Endothelial cell of umbilical vein (primary cell): ENCODE data around the gene INTS11. TPM values are rescaled to one million over a fixed set of nuclear protein-coding genes. Genes with fewer than 3 reads are reported as not detected.

Experiments used
- BruUV-seq: library from RNA; stranded (reverse); fragments of 400-500 nt; replicated peaks from 2 replicates; lab custom pipeline; 2021; lab: Mats Ljungman, UMichigan
- CTCF ChIA-PET: fragments of 300-600, 350-600 bp; sonication (Branson Sonifier 250); formaldehyde crosslinking; loops from one replicate; lab custom pipeline; 2021; ENCODE audit warnings: antibody characterized with exemption, inconsistent platforms; lab: Charles Lee
- POLR2A ChIA-PET: fragments of 300-600, 350-600 bp; sonication (Branson Sonifier 250); formaldehyde crosslinking; loops from one replicate; lab custom pipeline; 2021; ENCODE audit warnings: antibody characterized with exemption, inconsistent platforms; lab: Charles Lee
- DNase-seq: peaks from one replicate; pipeline ENCODE4 v3.0.0-alpha.2; 2011; ENCODE audit warnings: low read depth, low spot score
- FAIRE-seq: peaks from 2 replicates; lab custom pipeline; 2011; peaks lifted over from hg19 to GRCh38; lab: Jason Lieb, UNC
- H2AFZ ChIP-seq: 2 replicates; pipeline ENCODE4 v1.6.0; 2012; ENCODE audit warnings: low read depth, low read length, control low read depth, inconsistent platforms
- H3K27ac ChIP-seq: 2 replicates; pipeline ENCODE4 v1.5.1; 2011; ENCODE audit warnings: low read depth, mild to moderate bottlenecking, control low read depth, low read length, moderate library complexity; ENCODE audit not compliant: insufficient read depth
- H3K27me3 ChIP-seq, 2 experiments: 2 replicates each; pipeline versions ENCODE4 v1.6.0 to v1.6.1; 2011; ENCODE audit warnings: low read length in 2 of 2, mixed read lengths in 1 of 2; ENCODE audit not compliant: control insufficient read depth in 2 of 2, insufficient read depth in 2 of 2
- H3K36me3 ChIP-seq, 2 experiments: 2 replicates in 1 of 2; 3 replicates in 1 of 2; pipeline ENCODE4 v1.5.1; 2011; ENCODE audit warnings: low read length in 2 of 2, mild to moderate bottlenecking in 1 of 2, moderate library complexity in 1 of 2; ENCODE audit not compliant: control insufficient read depth in 2 of 2, insufficient read depth in 2 of 2; ENCODE audit errors: extremely low read depth in 1 of 2
- H3K4me1 ChIP-seq: 3 replicates; pipeline ENCODE4 v1.5.1; 2011; ENCODE audit warnings: mild to moderate bottlenecking, low read length; ENCODE audit not compliant: control insufficient read depth, insufficient read depth; ENCODE audit errors: extremely low read depth
- H3K4me2 ChIP-seq: 2 replicates; pipeline ENCODE4 v1.6.1; 2011; ENCODE audit warnings: low read length, control low read depth, mixed read lengths; ENCODE audit not compliant: insufficient read depth
- H3K4me3 ChIP-seq, 3 experiments: fragments of 200-600 bp in 1 of 3; sonication (generic), shearing (Covaris generic) in 1 of 3; replicated peaks in 1 of 3; 2 replicates each; pipeline ENCODE4 v1.5.1; 2011 to 2016; ENCODE audit warnings: control low read depth in 3 of 3, low read length in 3 of 3, mild to moderate bottlenecking in 2 of 3, inconsistent platforms in 1 of 3, low read depth in 1 of 3, moderate library complexity in 1 of 3; ENCODE audit not compliant: insufficient read depth in 1 of 3
- H3K79me2 ChIP-seq: 2 replicates; pipeline ENCODE4 v1.6.0; 2012; ENCODE audit warnings: low read length, inconsistent platforms; ENCODE audit not compliant: control insufficient read depth, insufficient read depth
- H3K9ac ChIP-seq: replicated peaks from 2 replicates; pipeline ENCODE3; 2011; ENCODE audit warnings: low read length, control low read depth; ENCODE audit not compliant: insufficient read depth; ENCODE audit errors: extremely low read depth
- H3K9me1 ChIP-seq: replicated peaks from 3 replicates; pipeline ENCODE4 v1.6.0; 2011; ENCODE audit warnings: mild to moderate bottlenecking, low read length; ENCODE audit not compliant: control insufficient read depth, insufficient read depth; ENCODE audit errors: extremely low read depth
- H3K9me3 ChIP-seq: replicated peaks from 2 replicates; pipeline ENCODE4 v1.5.1; 2012; ENCODE audit warnings: low read length, inconsistent platforms; ENCODE audit not compliant: control insufficient read depth, insufficient read depth
- H4K20me1 ChIP-seq: replicated peaks from 2 replicates; pipeline ENCODE3; 2011; ENCODE audit warnings: mild to moderate bottlenecking, low read length; ENCODE audit not compliant: control insufficient read depth, insufficient read depth; ENCODE audit errors: extremely low read depth
- CTCF ChIP-seq, 2 donors: IDR thresholded peaks; 1 replicate in 1 of 2; 2 replicates in 1 of 2; pipeline ENCODE4 v1.5.1; 2011; ENCODE audit warnings: low read length in 2 of 2, mild to moderate bottlenecking in 2 of 2, moderate library complexity in 2 of 2, control low read depth in 1 of 2, inconsistent platforms in 1 of 2, low read depth in 1 of 2; ENCODE audit not compliant: insufficient read depth in 1 of 2; ENCODE audit errors: extremely low read depth in 1 of 2
- EZH2 ChIP-seq: IDR thresholded peaks from 2 replicates; pipeline ENCODE4 v1.6.1; 2012; ENCODE audit warnings: borderline replicate concordance, low read depth, mild to moderate bottlenecking, moderate library complexity, low read length, inconsistent platforms; ENCODE audit not compliant: severe bottlenecking
- FOS ChIP-seq: IDR thresholded peaks from 2 replicates; pipeline ENCODE4 v1.6.1; 2011; ENCODE audit warnings: mild to moderate bottlenecking, low read length, moderate library complexity, borderline replicate concordance; ENCODE audit not compliant: insufficient read depth
- GATA2 ChIP-seq: IDR thresholded peaks from 2 replicates; pipeline ENCODE4 v1.7.0; 2011; ENCODE audit warnings: low read depth, mild to moderate bottlenecking, moderate library complexity, mixed read lengths, low read length; ENCODE audit not compliant: insufficient read length, insufficient read depth
- JUN ChIP-seq: IDR thresholded peaks from 2 replicates; pipeline ENCODE4 v1.6.1; 2011; ENCODE audit warnings: borderline replicate concordance, low read depth; ENCODE audit not compliant: insufficient read length, insufficient read depth
- MYC ChIP-seq: IDR thresholded peaks from one replicate; pipeline ENCODE4 v1.6.1; 2011; ENCODE audit warnings: mild to moderate bottlenecking, low read depth, low read length
- POLR2A ChIP-seq: IDR thresholded peaks from 2 replicates; pipeline ENCODE4 v1.6.1; 2012; ENCODE audit warnings: low read depth, mild to moderate bottlenecking, control low read depth, low read length
- POLR2AphosphoS5 ChIP-seq: IDR thresholded peaks from 2 replicates; pipeline ENCODE4 v1.6.1; 2012; ENCODE audit warnings: low read depth, mild to moderate bottlenecking, control low read depth, low read length, moderate library complexity; ENCODE audit not compliant: insufficient read depth
- dilution Hi-C: fragments of 300-500 bp; cut with MboI; formaldehyde crosslinking; loops from one replicate; pipeline ENCODE4 v1.15.0; 2019; ENCODE audit warnings: low sequenced_read_pairs; ENCODE audit not compliant: extremely low pct_ligation_motif_present
- intact Hi-C: fragments of 100-400 bp; cut with micrococcal nuclease; formaldehyde crosslinking; loops from one replicate; pipeline ENCODE4 v1.10.0; 2022
- microRNA-seq: library from miRNA; unstranded; fragments of <30 nt; microRNA quantifications from one replicate; pipeline ENCODE4 v1.2.0, GENCODE V29; 2021; ENCODE audit warnings: borderline number of aligned reads, borderline replicate concordance
- polyA plus RNA-seq, 4 experiments: library from polyadenylated mRNA; depleted of rRNA in 3 of 4; stranded (reverse) in 3 of 4; unstranded in 1 of 4; fragments of >200 nt; gene quantifications; 2 replicates each; pipeline versions ENCODE4 v1.2.1 to v1.2.3, GENCODE V29; 2011 to 2012; ENCODE audit warnings: missing spikeins in 1 of 4
- small RNA-seq: library from RNA; depleted of rRNA; stranded (forward); fragments of <200 nt; gene quantifications from one replicate; pipeline ENCODE3, GENCODE V24; 2012; ENCODE audit warnings: low replicate concordance, low read depth; ENCODE audit not compliant: insufficient read depth, insufficient read length
- total RNA-seq: library from RNA; stranded (reverse); gene quantifications from 2 replicates; pipeline ENCODE4 v1.2.3, GENCODE V29; 2021
- TF ChIP-seq, protein P1 (sequence below): IDR thresholded peaks from 2 replicates; pipeline ENCODE4 v1.6.1; 2011; ENCODE audit not compliant: insufficient read depth, insufficient read length

INTS11 gene
- total and polyA plus RNA-seq, 2 donors (not counting 3 experiments of a cell fraction or from before 2014, with no cell fraction given): 132 to 222 TPM

DNA sequence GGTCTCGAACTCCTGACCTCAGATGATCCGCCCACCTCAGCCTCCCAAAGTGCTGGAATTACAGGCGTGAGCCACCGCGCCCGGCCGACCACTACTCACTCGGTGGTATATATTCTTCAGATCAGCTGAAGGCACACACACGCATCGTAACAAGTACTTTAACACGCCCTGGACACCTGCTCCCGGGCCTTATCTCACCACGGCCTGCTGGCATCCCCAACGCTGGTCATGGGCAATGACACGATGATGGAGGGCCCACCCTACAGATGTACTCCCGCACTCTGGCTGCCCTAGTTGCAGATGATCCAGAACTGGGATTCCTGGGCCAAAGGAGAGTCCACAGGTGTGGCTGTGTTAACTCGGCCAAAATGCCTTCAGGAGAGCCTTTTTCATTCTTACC, 62.4 kb downstream of the INTS11 start:
- H4K20me1 ChIP-seq: no peaks in the 10 kb centered on the region
- no peak overlapping the region for H3K4me2 ChIP-seq
- DNase-seq (no peak), FAIRE-seq (no peak)
- no peak overlapping the region for H2AFZ ChIP-seq
- TF ChIP-seq CTCF (IDR thresholded peaks at IDR 0.05; ENCODE audit: extremely low read depth in 1 of 2, insufficient read depth in 1 of 2, low read depth in 1 of 2, low read length in 2 of 2): no peak
- no peak for TF ChIP-seq POLR2A
- TF ChIP-seq, protein P1, sequence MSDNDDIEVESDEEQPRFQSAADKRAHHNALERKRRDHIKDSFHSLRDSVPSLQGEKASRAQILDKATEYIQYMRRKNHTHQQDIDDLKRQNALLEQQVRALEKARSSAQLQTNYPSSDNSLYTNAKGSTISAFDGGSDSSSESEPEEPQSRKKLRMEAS: no peak
- TF ChIP-seq GATA2: no peak
- TF ChIP-seq FOS: no peak
- TF ChIP-seq POLR2AphosphoS5: no peak
- no peak for TF ChIP-seq EZH2
- TF ChIP-seq MYC: no peak
- TF ChIP-seq JUN: no peak
- H3K27me3 ChIP-seq: no peaks in the 10 kb centered on the region
- H3K36me3 ChIP-seq: peaks cover 9 to 32% of the 10 kb centered on the region in 2 experiments
- no peaks in the 10 kb centered on the region for H3K9me1 ChIP-seq
- intact Hi-C loops (no loop called here), dilution Hi-C loops (no loop called here)
- H3K79me2 ChIP-seq: peaks cover 21% of the 10 kb centered on the region
- no peak overlapping the region for H3K9ac ChIP-seq
- peaks cover 24% of the 10 kb centered on the region for H3K4me1 ChIP-seq
- ChIA-PET CTCF (interaction anchor here (0.8 to 4.6 kb wide), 2 partner anchors 15 to 140 kb away, joined by 4 to 25 read pairs; no protein-coding TSS in a partner anchor), POLR2A (no interaction called here)
- no peak overlapping the region for H3K4me3 ChIP-seq
- no TSS peak for BruUV-seq
- H3K9me3 ChIP-seq: no peaks in the 10 kb centered on the region
- no peak overlapping the region for H3K27ac ChIP-seq

Small RNAs within 50 kb of the gene (microRNA-seq; reads per million reads assigned to microRNA genes)
- gene MIR6726 (not detected), gene MIR6727 (not detected), gene MIR6808 (not detected)

Small RNAs within 50 kb of the gene (small RNA-seq; reads per million reads assigned to genes)
- not detected for gene MIR6726

Other genes with a start within 250 kb of the INTS11 start
- 19.7 and 20.1 TPM in 2 replicates for gene C1orf159, start 208.6 kb downstream of the INTS11 start, total RNA-seq
- 16.1 and 20.1 TPM in 2 replicates for gene C1orf159, start 208.6 kb downstream of the INTS11 start, polyA plus RNA-seq
- not detected in 2 replicates for gene TTLL10, start 150.8 kb downstream of the INTS11 start, total RNA-seq
- gene TTLL10, start 150.8 kb downstream of the INTS11 start, polyA plus RNA-seq: not detected in 2 replicates
- gene TNFRSF18, start 118.1 kb downstream of the INTS11 start, total RNA-seq: not detected in 2 replicates
- gene TNFRSF18, start 118.1 kb downstream of the INTS11 start, polyA plus RNA-seq: not detected in 2 replicates
- 0.62 and 1.5 TPM in 2 replicates for gene TNFRSF4, start 110.5 kb downstream of the INTS11 start, total RNA-seq
- 0.55 and 1.4 TPM in 2 replicates for gene TNFRSF4, start 110.5 kb downstream of the INTS11 start, polyA plus RNA-seq
- gene SDF4, start 92.7 kb downstream of the INTS11 start, total RNA-seq: 171 and 185 TPM in 2 replicates
- gene SDF4, start 92.7 kb downstream of the INTS11 start, polyA plus RNA-seq: 156 and 175 TPM in 2 replicates
- gene B3GALT6, start 92.4 kb downstream of the INTS11 start, total RNA-seq: 24.4 and 24.6 TPM in 2 replicates
- 34.1 and 43.3 TPM in 2 replicates for gene B3GALT6, start 92.4 kb downstream of the INTS11 start, polyA plus RNA-seq
- gene C1QTNF12, start 77.9 kb downstream of the INTS11 start, total RNA-seq: 1.9 and 4.1 TPM in 2 replicates
- gene C1QTNF12, start 77.9 kb downstream of the INTS11 start, polyA plus RNA-seq: 0.67 and 1.0 TPM in 2 replicates
- 80.7 and 87.2 TPM in 2 replicates for gene UBE2J2, start 50.8 kb downstream of the INTS11 start, total RNA-seq
- 50.0 and 60.7 TPM in 2 replicates for gene UBE2J2, start 50.8 kb downstream of the INTS11 start, polyA plus RNA-seq
- 3.0 and 3.3 TPM in 2 replicates for gene SCNN1D, start 44.2 kb downstream of the INTS11 start, total RNA-seq
- gene SCNN1D, start 44.2 kb downstream of the INTS11 start, polyA plus RNA-seq: 2.3 and 4.0 TPM in 2 replicates
- gene ACAP3, start 16.7 kb downstream of the INTS11 start, total RNA-seq: 39.0 and 43.0 TPM in 2 replicates
- 27.8 and 41.3 TPM in 2 replicates for gene ACAP3, start 16.7 kb downstream of the INTS11 start, polyA plus RNA-seq
- 16.6 and 18.8 TPM in 2 replicates for gene PUSL1, start 16.1 kb downstream of the INTS11 start, total RNA-seq
- gene PUSL1, start 16.1 kb downstream of the INTS11 start, polyA plus RNA-seq: 27.3 and 45.9 TPM in 2 replicates
- 25.1 and 29.5 TPM in 2 replicates for gene CPTP, start 142 bp upstream of the INTS11 start, total RNA-seq
- 20.9 and 29.6 TPM in 2 replicates for gene CPTP, start 142 bp upstream of the INTS11 start, polyA plus RNA-seq
- gene TAS1R3, start 6.6 kb upstream of the INTS11 start, total RNA-seq: 0.37 and 0.38 TPM in 2 replicates
- 0.26 and 0.38 TPM in 2 replicates for gene TAS1R3, start 6.6 kb upstream of the INTS11 start, polyA plus RNA-seq
- gene DVL1, start 24.8 kb upstream of the INTS11 start, total RNA-seq: 36.5 and 40.7 TPM in 2 replicates
- 26.8 and 38.2 TPM in 2 replicates for gene DVL1, start 24.8 kb upstream of the INTS11 start, polyA plus RNA-seq
- 0.37 and 0.82 TPM in 2 replicates for gene MXRA8, start 33.9 kb upstream of the INTS11 start, total RNA-seq
- gene MXRA8, start 33.9 kb upstream of the INTS11 start, polyA plus RNA-seq: 1.9 and 2.2 TPM in 2 replicates
- gene AURKAIP1, start 50.5 kb upstream of the INTS11 start, total RNA-seq: 149 and 151 TPM in 2 replicates
- 73.3 and 96.2 TPM in 2 replicates for gene AURKAIP1, start 50.5 kb upstream of the INTS11 start, polyA plus RNA-seq
- 182 and 188 TPM in 2 replicates for gene CCNL2, start 74.7 kb upstream of the INTS11 start, total RNA-seq
- 174 and 209 TPM in 2 replicates for gene CCNL2, start 74.7 kb upstream of the INTS11 start, polyA plus RNA-seq
- gene MRPL20, start 82.6 kb upstream of the INTS11 start, total RNA-seq: 125 and 134 TPM in 2 replicates
- gene MRPL20, start 82.6 kb upstream of the INTS11 start, polyA plus RNA-seq: 118 and 152 TPM in 2 replicates
- 0.32 and 0.38 TPM in 2 replicates for gene ANKRD65, start 96.6 kb upstream of the INTS11 start, total RNA-seq
- 0.15 and 0.18 TPM in 2 replicates for gene ANKRD65, start 96.6 kb upstream of the INTS11 start, polyA plus RNA-seq
- 3.3 and 6.1 TPM in 2 replicates for gene VWA1, start 111.0 kb upstream of the INTS11 start, total RNA-seq
- 2.0 and 3.7 TPM in 2 replicates for gene VWA1, start 111.0 kb upstream of the INTS11 start, polyA plus RNA-seq
- 0.16 TPM in 1 of 2 replicates, not detected in the other for gene ATAD3C, start 125.0 kb upstream of the INTS11 start, total RNA-seq
- gene ATAD3C, start 125.0 kb upstream of the INTS11 start, polyA plus RNA-seq: 0.01 TPM in 1 of 2 replicates, not detected in the other
- 45.8 and 48.2 TPM in 2 replicates for gene ATAD3B, start 147.1 kb upstream of the INTS11 start, total RNA-seq
- gene ATAD3B, start 147.1 kb upstream of the INTS11 start, polyA plus RNA-seq: 20.5 and 22.7 TPM in 2 replicates
- 55.2 and 57.4 TPM in 2 replicates for gene ATAD3A, start 187.5 kb upstream of the INTS11 start, total RNA-seq
- gene ATAD3A, start 187.5 kb upstream of the INTS11 start, polyA plus RNA-seq: 24.9 and 28.8 TPM in 2 replicates
- gene TMEM240, start 216.0 kb upstream of the INTS11 start, total RNA-seq: 7.0 and 8.8 TPM in 2 replicates
- gene TMEM240, start 216.0 kb upstream of the INTS11 start, polyA plus RNA-seq: 5.3 and 7.6 TPM in 2 replicates